Smooth muscle cell (in vitro differentiated cells): Measurements from ENCODE around the gene C6orf62. TPM values are rescaled to one million over a fixed set of nuclear protein-coding genes. Genes with fewer than 3 reads are reported as not detected.

ENCODE experiments used
- DNase-seq: peaks from one replicate; lab custom pipeline; 2025; ENCODE audit not compliant: unreplicated experiment; lab: John Stamatoyannopoulos, UW
- H2AFZ ChIP-seq: fragments of 200-600 bp; sonication (generic); 2 replicates; pipeline ENCODE4 v1.6.0; 2016; ENCODE audit warnings: antibody characterized with exemption, low read depth, mild to moderate bottlenecking
- H3F3A ChIP-seq: fragments of 200-600 bp; sonication (generic); 2 replicates; pipeline ENCODE4 v1.6.0; 2017; ENCODE audit warnings: antibody characterized with exemption, low read depth
- H3K27ac ChIP-seq: fragments of 200-600 bp; sonication (generic); 2 replicates; pipeline ENCODE4 v1.5.1; 2016; ENCODE audit warnings: low read depth, mild to moderate bottlenecking
- H3K27me3 ChIP-seq: fragments of 200-600 bp; sonication (generic); 2 replicates; pipeline ENCODE4 v1.6.1; 2016; ENCODE audit warnings: low read depth, mild to moderate bottlenecking
- H3K36me3 ChIP-seq: fragments of 200-600 bp; sonication (generic); 2 replicates; pipeline ENCODE4 v1.5.1; 2016; ENCODE audit warnings: low read depth
- H3K4me1 ChIP-seq: fragments of 200-600 bp; sonication (generic); 2 replicates; pipeline ENCODE4 v1.5.1; 2016; ENCODE audit warnings: low read depth
- H3K4me2 ChIP-seq: fragments of 200-600 bp; sonication (generic); 2 replicates; pipeline ENCODE4 v1.6.0; 2016; ENCODE audit warnings: mild to moderate bottlenecking
- H3K4me3 ChIP-seq: fragments of 200-600 bp; sonication (generic); 2 replicates; pipeline ENCODE4 v1.5.1; 2016; ENCODE audit warnings: mild to moderate bottlenecking
- H3K79me2 ChIP-seq: fragments of 200-600 bp; sonication (generic); 2 replicates; pipeline ENCODE4 v1.6.0; 2016; ENCODE audit warnings: low read depth, mild to moderate bottlenecking
- H3K9ac ChIP-seq: fragments of 200-600 bp; sonication (generic); 2 replicates; pipeline ENCODE4 v1.6.0; 2016; ENCODE audit warnings: low read depth
- H3K9me3 ChIP-seq: fragments of 200-600 bp; sonication (generic); replicated peaks from 2 replicates; pipeline ENCODE4 v1.5.1; 2016; ENCODE audit warnings: low read depth
- H4K20me1 ChIP-seq: fragments of 200-600 bp; sonication (generic); 2 replicates; pipeline ENCODE4 v1.6.0; 2016; ENCODE audit warnings: low read depth
- CTCF ChIP-seq: fragments of 200-600 bp; sonication (generic); IDR thresholded peaks from 2 replicates; pipeline ENCODE4 v1.5.1; 2017; ENCODE audit warnings: borderline replicate concordance, mild to moderate bottlenecking, antibody characterized with exemption; ENCODE audit not compliant: insufficient read depth, poor library complexity, severe bottlenecking
- WGBS: methylation state at CpG from one replicate; pipeline ENCODE4 v1.1.7; 2016; ENCODE audit warnings: low lambda C conversion rate; 5-methylcytosine and 5-hydroxymethylcytosine counted together
- polyA plus RNA-seq: library from polyadenylated mRNA; unstranded; fragments of >200 nt; fragmentation: Nextera tagmentation; extraction: Ambion mirVana; gene quantifications from 2 replicates; pipeline ENCODE4 v1.2.1, GENCODE V29; 2016
- total RNA-seq: library from RNA; depleted of rRNA; stranded (reverse); fragments of >200 nt; gene quantifications from 2 replicates; pipeline ENCODE4 v1.2.3, GENCODE V29; 2014

The C6orf62 gene
- total and polyA plus RNA-seq, 2 experiments from 2014 or later: 32.4 to 61.4 TPM

DNA sequence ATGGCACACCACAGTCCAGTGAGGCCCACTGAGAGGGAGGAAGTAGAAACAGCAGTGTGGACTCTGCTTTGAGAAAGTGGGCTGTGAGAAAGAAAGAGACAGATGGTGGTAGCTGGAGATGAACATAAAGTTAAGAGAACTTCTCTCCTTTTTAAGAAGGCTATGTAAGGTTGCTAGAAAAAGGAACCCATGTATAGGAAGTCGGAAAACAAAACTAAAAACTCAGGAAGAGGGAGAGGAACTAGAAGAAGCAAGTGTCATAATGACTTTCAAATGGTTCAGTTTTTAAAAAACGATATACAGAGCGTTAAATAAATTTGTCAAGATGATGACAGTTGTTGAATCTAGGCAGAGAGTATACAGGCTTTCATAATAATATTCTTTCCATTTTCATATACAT lies 30.3 kb upstream of the C6orf62 start:
- Histone ChIP-seq H3K4me2 (no peak overlapping the region), H3K4me1 (no peaks in the 10 kb centered on the region), H3F3A (no peaks in the 10 kb centered on the region), H3K9me3 (no peaks in the 10 kb centered on the region), H3K36me3 (no peaks in the 10 kb centered on the region), H3K4me3 (no peak overlapping the region), H4K20me1 (no peaks in the 10 kb centered on the region), H3K27me3 (no peaks in the 10 kb centered on the region), H2AFZ (no peak overlapping the region), H3K27ac (no peak overlapping the region), H3K9ac (no peak overlapping the region), H3K79me2 (no peaks in the 10 kb centered on the region)
- WGBS: 84% methylated on average over 3 of the region's 3 CpGs
- TF ChIP-seq CTCF: no peak
- no peak for DNase-seq

GRCh38 chr6:24744911-24745310 lies 26.0 kb upstream of the C6orf62 start:
- H3K27me3 ChIP-seq: no peaks in the 10 kb centered on the region
- no peaks in the 10 kb centered on the region for H3K36me3 ChIP-seq
- H4K20me1 ChIP-seq: no peaks in the 10 kb centered on the region
- H3K9ac ChIP-seq: no peak overlapping the region
- DNase-seq: no peak
- no peak overlapping the region for H3K4me2 ChIP-seq
- TF ChIP-seq CTCF: no peak
- H3F3A ChIP-seq: peaks cover 10% of the 10 kb centered on the region
- peak overlapping the region; percentile 98 for H3K27ac ChIP-seq
- no peaks in the 10 kb centered on the region for H3K4me1 ChIP-seq
- H3K9me3 ChIP-seq: no peaks in the 10 kb centered on the region
- no peak overlapping the region for H3K4me3 ChIP-seq
- H3K79me2 ChIP-seq: no peaks in the 10 kb centered on the region
- 92% methylated on average over 5 of the region's 5 CpGs for WGBS
- no peak overlapping the region for H2AFZ ChIP-seq

GRCh38 chr6:24743944-24744335 lies 25.0 kb upstream of the C6orf62 start:
- Histone ChIP-seq H3K9ac (peak overlapping the region; percentile 87), H3K4me2 (peak overlapping the region; percentile 60), H2AFZ (no peak overlapping the region), H3K4me1 (no peaks in the 10 kb centered on the region), H4K20me1 (no peaks in the 10 kb centered on the region), H3K27me3 (no peaks in the 10 kb centered on the region), H3K9me3 (no peaks in the 10 kb centered on the region), H3K36me3 (no peaks in the 10 kb centered on the region), H3K27ac (peak overlapping the region; percentile 98), H3K79me2 (no peaks in the 10 kb centered on the region), H3F3A (peaks cover 10% of the 10 kb centered on the region), H3K4me3 (no peak overlapping the region)
- WGBS: 92% methylated on average over 3 of the region's 3 CpGs
- TF ChIP-seq CTCF: no peak
- no peak for DNase-seq

DNA sequence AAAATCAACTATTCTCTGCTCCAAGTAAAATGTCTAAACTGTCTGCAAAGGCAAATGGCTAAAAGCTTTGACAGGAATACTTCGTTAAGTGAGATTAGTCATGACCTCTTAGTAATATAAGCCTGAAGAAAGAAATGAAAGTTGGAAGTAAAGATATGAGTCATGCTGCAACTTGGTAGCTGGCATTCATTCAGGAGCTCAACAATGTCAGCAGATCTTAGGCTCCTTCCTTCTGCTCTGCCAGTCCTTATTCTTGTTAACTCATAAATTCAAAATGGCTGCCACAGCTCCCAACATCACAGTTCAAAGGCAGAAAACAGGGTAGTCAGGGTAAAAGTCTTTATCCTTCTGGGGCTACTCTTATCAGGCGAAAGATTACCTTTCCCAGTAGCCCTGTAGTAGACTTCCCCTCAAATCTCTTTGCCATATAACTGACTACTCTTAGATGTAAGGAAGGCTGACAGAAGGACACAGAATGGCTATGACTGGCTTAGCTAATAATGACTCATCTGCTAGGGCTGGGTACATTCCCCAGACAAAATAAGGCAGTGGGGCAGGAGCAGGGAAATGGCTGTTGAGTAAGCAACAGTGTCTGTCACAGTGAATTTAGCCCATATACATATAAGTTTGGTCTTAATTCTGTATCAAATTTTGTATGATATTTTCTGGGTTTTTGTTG lies 24.4 kb upstream of the C6orf62 start:
- Histone ChIP-seq H3K9ac (peak overlapping the region; percentile 87), H3K4me3 (no peak overlapping the region), H3K27me3 (no peaks in the 10 kb centered on the region), H3F3A (peaks cover 10% of the 10 kb centered on the region), H3K4me1 (no peaks in the 10 kb centered on the region), H3K4me2 (peak overlapping the region; percentile 60), H2AFZ (peak overlapping the region; percentile 39), H4K20me1 (no peaks in the 10 kb centered on the region), H3K27ac (peak overlapping the region; percentile 98), H3K36me3 (no peaks in the 10 kb centered on the region), H3K9me3 (no peaks in the 10 kb centered on the region), H3K79me2 (no peaks in the 10 kb centered on the region)
- TF ChIP-seq CTCF: no peak
- DNase-seq: no peak
- WGBS: 34% methylated on average over 2 of the region's 2 CpGs
